HG03060 (cell line): ENCODE results near the gene CHST5.
"Not testable (repeated sequence)": the region's sequence is repeated elsewhere in the genome, so short reads cannot be mapped to it uniquely, and the experiment has no call there.

Experiments
- ATAC-seq: cut with Tn5 transposase; IDR thresholded peaks from one replicate; pipeline ENCODE4 v1.9.1; 2021; ENCODE audit warnings: low read depth, moderate number of reproducible peaks; ENCODE audit not compliant: unreplicated experiment

The CHST5 gene

DNA sequence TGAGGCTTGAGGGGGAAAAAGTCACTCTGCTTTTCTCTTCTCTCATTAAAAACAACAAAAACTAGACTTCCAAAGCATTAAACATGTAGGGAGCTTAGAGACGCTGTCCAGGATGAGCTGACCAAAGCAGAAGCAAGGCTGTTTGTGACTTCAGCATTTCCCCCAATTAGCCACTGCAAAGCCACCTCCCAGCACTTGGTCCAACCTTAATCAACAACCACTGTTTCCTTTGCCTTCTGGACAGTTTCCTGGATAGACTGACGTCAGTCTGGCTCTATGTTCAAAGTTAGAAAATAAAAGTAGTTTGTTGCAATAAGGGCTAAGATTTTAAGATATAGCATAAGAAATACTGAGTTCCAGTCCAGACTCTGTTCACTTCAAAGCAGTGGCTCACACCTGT, 17.0 kb upstream of the CHST5 start:
- no peak for ATAC-seq

DNA sequence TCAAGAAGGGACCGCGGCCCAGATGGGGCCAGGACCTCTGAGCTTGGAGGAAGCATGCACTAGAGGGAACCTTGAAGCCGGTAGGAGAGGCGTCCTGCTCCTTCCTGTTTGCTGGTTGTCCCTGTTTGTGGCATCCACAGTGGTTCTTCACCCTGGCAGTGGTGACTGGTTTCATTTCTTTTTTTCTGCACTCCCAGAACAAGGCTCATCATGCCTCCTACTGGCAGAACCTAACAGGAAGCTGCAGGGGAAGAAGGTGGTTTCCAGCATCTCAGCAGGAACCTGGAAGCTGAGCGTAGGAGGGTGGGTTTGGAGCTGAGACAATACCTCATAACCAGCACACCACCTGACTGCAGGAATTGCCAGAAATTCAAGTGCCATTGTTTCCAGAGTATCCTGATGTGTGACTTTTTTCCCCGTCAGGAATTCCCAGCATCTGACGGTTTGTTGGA, 14.3 kb upstream of the CHST5 start:
- ATAC-seq = peak; percentile 72

DNA sequence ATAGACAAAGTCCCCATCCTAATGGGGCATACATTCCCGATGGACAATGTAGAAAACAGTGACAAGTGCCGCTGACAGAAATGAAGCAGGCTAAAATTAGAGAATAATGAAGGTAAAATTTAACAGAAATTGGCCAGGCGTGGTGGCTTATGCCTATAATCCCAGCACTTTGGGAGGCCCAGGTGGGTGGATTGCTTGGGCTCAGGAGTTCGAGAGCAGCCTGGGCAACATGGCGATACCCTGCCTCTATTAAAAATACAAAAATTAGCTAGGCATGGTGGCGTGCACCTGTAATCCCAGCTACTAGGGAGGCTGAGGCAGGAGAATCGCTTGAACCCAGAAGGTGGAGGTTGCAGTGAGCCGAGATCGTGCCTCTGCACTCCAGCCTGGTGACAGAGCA, 12.5 kb upstream of the CHST5 start:
- not testable (repeated sequence) for ATAC-seq

DNA sequence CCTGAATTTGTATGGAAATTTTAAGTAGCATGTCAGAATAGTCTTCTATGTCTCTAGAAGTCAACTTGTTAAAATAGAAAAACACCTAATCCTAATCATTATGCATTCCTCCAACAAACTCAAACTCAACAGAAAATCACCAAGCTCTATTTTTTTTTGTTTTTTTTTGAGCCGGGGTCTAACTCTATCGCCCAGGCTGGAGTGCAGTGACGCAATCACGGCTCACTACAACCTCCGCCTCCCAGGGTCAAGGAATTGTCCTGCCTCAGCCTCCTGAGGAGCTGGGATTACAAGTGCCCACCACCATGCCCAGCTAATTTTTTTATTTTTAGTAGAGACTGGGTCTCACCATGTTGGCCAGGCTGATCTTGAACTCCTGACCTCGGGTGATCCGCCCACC, 10.4 kb upstream of the CHST5 start:
- no peak for ATAC-seq

DNA sequence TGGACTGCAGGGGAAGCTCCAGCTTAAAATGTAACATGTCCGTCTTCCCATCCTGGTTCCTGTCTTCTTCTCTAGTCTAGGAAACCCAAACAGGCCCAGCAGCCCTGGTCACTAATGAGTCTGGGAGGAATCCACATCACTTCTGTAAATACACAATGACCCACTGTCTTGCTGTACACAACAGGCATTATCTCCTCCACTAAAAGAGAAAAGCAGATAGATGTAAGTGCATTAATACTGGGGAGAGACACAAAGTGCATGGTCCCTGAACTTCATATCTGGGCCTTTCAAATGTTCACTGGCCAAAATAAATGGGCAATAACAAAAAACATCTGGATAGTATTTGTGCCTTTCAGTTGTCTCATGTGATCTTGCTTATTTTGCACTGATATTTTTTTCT, 10.0 kb upstream of the CHST5 start:
- ATAC-seq = not testable (repeated sequence)

DNA sequence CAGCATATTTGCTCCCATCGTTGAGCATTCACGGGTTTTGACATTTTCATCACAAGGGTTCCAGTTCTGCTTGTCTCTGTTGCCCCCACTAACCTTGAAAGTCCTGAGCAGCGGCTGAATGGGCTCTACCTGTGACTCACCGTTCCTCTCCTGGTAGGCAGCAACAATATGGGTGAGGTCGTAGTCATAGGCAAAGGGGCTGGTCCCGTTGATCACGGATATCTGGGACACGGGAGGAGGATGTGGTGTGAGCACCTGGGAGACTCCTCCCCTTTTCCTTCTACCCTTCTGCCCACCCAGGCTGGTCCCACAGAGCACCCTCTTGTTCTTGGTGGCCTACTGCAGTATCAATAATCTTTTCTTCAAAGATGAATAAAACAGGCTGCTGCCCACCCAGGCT, 6.6 kb upstream of the CHST5 start:
- not testable (repeated sequence) for ATAC-seq

DNA sequence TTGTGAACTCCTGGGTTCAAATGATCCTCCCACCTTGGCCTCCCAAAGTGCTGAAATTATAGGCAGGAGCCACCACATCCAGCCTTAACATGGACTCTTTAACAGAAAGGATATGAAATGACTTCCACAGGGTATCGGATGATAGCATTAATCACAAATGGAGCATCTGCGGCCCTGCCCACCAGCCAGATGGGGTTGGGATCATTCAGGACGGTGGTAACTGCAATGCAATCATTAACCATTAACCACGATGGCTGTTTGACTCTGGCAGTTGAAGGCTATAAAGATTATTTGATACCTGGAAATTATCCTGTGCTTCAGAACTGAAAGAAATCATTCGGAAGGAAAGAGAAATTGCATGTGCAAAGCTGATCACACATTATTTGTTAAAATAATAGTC, 5.3 kb upstream of the CHST5 start:
- ATAC-seq = no peak

DNA sequence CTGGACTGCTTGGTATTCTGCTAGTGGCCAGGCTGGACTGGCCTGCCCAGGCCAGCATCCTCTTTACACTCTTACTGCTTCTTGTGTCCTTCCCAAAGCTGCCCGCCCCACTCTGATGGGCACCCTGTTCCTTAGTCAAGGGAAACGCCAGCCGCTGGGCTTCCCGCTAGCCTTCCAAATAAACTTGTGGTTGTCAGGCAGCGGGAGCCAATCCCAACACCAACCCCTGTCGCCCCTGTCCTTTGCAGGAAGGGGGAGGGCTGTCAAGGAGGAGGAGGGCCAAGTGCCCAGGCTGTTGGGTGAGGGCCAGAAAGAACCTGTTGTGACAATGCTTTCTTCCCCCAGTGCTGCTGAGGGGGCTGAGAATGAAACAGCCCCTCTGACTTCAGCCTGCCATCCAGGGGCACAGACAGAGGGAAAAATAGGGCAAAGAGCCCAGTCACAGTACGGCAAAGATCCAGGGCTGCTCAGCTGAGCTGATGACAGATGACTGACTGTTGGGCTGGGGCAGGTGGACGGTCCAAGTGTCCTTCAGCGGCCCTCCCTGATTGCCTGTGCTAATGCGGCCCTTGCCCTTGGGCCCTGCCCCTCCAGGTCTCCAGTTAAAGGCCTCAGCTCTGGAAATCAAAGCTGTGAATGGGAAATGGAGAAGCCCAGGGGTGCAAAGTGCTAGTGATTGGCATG, 3.1 kb upstream of the CHST5 start:
- not testable (repeated sequence) for ATAC-seq

DNA sequence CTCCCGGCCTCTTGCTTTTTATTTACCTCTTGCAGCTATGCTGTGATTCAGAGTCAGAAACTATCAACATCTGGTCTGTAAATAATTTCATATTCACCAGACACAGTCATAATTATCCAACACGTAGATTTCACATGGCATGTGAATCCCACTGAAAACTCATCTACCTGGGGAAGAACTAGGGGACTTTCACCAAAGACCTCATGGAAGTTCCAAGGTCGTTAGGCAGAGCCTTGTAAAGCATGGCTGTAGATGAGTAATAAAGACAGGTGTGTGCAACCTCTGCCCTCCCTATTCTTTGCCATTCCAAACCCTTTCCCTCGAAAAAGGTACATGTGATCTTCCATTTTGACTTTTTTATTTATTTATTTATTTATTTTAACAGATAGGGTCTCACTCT, 1.9 kb upstream of the CHST5 start:
- no peak for ATAC-seq

DNA sequence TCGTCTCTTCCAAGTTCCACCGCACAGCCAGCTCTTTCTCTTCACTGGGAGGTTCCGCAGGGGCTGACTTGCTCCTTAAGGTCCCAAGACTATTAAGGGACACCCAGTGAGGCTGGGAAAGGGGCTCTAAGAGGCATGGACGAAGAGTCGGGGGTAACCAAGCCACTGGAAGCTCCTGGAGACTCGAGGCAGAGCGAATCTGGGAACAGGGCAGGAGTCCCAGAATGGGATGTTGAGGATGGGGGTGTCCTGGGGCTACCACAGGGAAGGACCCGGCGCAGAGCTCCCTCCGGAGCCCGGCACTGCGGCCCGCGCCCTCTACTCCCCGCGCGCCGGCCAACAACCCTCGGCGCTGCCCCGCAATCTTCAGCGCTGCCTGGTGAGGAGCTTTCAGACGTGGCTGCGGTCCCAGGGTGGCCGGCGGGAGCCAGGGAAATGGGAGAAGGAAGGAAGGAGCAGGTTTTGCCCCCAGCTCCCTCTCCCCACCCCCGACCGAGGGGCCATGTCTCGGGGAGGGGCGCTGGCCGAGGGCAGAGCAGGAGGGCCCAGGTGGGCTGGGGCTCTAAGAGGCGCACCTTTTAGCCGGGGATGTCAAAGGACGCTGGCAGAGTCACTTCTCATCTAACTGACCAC, 581 bp downstream of the CHST5 start:
- ATAC-seq = no peak

DNA sequence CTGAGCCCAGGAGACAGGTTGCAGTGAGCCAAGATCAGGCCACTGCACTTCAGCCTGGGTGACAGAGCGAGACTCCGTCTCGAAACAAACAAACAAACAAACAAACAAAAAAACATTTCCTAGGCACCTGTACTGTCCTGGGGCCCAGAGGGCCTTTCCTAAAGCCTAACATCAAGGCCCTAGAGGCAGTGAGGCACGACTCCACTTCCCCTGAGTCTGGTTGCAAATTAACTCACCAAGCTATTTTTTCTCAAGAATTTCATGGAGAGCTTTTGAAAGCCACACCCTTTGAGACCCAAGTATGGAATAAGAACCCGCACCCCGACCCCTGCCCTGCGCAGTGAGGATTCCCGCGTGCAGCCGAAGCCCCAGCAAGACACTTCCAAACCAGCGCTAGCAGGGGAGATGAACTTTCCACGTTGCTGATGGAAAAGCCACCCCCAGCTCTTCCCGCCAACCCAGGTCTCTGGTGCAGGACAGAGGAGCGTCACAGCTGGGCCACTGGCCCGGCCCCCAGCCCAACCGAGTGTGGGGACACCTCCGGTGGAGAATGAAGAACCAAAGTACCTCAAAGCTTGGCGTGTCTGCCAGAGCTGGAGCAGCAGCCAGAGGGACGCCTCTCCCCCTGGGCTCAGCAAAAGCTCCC, 1.2 kb downstream of the CHST5 start:
- no peak for ATAC-seq

DNA sequence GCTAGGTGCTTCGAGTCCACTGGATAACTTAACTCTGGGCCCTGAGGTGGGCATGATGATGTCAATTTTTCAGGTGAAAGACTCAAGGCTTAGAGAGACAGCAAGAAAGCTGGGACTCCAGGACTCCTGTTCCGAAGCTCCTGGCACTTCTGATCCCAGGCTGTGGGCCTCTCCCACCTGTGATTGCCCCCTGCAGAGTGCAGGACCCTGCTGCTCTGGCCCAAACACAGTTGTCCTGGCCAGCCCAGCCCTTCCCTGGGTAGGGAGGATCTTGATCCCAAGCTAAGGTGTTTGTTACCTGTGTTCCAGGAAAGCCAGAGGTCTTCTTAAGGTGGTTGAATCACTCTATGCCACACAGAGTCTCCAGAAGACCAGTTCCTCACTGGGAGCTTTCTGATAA, 3.1 kb downstream of the CHST5 start:
- ATAC-seq = no peak

DNA sequence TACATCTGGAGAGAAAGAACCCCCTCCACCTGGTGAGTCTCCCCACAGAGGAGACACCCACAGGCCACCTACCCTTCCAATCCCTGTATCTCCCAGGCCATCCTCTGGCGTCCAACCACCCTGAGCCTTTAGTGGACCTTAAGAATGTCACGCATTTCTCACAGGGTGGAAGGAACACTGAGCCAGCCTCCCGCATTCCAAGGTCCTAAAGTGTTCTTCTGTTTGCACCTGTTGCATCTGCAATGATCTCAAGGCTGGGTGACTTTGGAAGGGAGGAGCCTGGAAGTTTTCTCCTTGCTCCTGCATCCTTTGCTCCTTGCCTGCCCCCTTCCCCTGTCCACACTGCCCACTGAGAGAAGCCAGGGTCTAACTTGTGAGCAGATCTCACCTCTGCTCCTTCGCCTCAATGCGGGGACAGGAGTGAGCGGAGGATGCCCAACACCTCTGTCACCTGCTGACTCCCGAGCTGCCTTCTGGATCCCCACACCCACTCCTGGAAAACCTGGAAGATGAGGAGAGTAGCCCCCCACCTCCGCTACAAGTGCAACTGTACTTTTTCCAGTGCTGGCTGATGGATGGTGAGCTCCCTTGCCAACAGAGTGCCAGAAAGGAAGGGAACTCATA, 3.7 kb downstream of the CHST5 start:
- no peak for ATAC-seq

DNA sequence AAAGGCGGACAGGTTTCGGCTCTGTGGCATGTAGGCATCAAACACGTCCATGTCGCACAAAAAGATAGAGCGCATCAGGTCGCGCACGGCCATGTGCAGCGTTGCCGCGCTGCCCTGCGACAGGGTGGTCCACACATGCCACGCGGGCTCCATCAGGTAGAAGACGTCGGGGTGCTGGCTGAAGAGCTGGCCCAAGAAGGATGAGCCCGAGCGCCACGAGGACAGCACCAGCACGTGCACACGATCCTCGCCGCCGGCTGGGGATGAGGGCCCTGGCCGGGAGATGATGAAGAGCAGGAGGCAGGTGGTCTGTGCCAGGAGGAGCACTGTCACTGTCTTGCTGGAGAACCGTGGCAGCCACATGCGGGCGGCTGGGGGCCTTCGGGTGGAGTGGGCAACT, 5.9 kb downstream of the CHST5 start:
- ATAC-seq = no peak

DNA sequence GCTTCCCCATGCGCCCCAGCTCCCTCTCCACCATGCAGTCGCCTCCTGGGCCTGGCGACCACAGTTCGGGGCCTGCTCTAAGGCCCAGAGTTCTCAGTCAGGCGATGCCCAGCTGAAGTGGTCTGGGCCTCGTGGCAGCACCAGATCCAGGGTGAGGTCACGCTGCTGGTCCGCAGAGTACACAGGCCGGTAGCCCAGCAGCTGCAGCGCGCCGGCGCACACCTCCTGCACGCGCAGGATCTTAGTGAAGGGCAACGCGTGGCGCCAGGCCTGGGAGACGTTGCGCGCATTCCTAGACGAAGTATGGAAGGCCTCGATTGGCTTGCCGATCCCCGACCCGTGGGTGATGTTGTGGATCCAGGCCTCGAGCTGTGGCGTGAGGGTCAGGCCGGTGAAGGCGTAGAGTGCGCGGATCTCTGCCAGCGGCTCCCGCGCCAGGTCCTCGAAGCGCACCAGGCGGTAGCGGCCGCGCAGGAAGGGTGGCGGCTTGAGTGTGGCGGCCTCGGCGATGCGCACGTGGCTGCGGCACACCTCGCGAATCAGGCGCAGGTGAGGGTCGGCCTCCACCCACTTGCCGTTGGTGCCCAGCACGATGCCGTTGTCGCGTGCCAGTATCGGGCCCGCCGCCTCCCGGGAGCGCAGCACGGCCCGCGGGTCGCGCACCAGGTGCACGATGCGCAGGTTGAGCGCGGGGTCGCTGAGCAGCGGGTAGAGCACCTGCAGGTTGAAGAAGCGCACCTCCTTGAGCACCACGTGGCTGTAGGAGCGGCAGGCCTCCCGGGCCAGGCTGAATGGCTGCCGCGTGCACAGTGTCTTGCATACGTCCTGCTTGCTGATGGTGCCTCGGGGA, 6.6 kb downstream of the CHST5 start:
- no peak for ATAC-seq

DNA sequence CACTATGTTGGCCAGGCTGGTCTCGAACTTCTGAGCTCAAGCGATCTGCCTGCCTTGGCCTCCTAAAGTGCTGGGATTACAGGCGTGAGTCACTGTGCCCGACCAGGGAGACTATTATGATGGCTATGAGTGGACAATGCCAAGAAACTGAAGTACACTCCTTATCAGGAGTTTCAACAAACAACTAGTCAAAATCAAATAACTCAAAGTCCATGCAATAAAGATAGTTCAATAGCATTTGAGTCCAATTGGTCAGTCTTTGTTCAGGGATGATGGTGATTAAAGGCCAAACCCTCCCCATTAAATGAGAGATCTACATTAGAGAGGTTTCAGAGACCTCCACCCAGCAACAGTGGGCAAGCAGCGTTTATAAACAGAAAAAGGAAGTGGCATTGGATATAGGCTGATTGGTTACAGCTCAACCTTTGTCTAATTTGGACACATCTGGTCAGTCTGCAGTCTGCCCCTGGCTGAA, 8.0 kb downstream of the CHST5 start:
- no peak for ATAC-seq

DNA sequence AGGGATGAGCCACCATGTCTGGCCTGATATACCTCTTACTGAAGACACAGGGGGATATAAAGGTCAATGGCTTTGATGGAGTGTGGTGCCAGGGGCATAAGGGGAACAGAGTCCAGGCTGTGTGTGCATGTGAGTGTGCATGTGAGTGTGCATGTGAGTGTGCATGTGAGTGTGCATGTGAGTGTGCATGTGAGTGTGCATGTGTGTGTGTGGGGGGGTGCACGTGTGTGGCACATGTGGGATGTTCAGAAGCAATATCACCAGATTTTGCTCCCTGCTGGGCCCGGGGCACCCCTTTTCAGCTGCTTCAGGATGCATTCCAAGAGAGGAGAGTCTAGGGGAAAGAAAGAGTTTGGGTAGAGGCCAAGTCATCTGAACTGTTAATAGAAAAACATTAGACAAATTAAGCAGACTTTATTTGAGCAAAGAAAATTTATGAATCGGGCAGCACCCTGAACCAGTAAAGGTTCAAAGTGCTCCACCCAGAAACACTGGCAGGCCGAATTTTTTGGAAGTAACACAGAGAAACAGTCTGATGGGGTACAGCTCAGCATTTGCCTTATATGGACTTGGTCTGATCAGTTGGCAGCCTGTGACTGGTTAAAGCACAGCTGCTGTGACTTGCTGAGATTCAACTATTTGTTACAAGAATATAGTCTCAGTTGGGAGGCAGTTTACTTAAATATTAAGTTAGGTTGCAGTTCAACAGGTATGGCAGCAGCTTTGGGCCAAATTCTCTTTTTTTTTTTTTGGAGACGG, 9.7 kb downstream of the CHST5 start:
- ATAC-seq = no peak

DNA sequence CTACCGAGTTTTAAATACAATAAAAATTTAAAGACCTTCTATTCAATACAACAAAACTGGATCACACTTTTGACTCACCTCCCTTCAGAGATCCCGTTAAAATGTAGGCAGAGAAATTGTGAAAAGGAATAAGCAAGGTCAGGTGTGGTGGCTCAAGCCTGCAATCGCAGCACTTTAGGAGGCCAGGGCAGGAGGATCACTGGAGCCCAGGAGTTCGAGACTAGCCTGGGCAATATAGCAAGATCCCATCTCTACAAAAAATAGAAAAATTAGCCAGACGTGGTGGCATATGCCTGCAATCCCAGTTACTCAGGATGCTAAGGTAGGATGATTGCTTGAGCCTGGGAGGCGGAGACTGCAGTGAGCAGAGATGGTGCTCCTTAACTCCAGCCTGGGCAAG, 16.7 kb downstream of the CHST5 start:
- no peak for ATAC-seq

DNA sequence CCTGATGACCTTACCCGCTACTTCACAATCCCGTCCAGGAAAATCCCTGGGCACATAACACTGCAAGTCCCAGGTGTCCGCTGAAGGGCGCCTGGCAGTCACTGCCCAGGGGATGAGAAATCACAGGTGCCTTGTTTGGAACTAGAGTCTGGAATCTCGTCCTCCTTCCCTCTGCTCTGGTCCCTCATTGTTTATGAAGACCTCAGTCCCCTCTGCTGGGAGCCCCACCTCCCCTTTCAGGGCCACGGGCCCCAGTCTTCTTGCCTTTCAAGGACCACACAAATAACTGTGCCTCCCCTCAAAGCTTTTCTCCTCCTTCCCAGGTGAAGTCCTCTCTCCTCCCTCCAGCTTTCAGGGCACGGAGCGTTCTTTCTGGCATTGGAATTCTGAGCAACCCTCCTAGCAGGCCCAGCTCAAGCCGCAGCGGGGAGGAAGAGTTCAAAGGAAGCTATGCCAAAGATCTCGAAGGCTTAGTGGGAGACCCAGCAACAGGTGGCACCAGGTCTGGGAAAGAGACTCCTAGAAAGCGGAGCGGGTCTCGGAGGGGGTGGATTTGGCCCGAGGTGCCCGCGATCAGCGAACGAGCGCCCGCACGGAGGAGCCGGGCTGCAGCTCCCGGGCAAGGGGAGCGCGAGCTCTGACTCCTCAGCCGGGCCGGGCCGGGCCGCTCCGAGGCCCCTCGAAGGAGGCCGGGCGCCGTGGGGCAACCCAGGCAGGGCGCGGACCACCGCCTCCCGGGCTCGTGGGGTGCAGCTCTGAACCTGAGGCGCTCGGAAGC, 19.5 kb downstream of the CHST5 start:
- peak; percentile 3 for ATAC-seq
